ENCODE results near the gene RPS6KB2.
"Not testable (repeated sequence)": the region's sequence is repeated elsewhere in the genome, so short reads cannot be mapped to it uniquely, and the experiment has no call there.

RPS6KB2 gene

GRCh38 chr11:67397986-67398660 lies 30.2 kb upstream of the RPS6KB2 start:
- no peak for DNase-seq (ENCODE audit: low spot score)

GRCh38 chr11:67398661-67399563 lies 29.4 kb upstream of the RPS6KB2 start:
- no peak for DNase-seq (ENCODE audit: low spot score)

- no peak for DNase-seq (ENCODE audit: low spot score)
Measured at GRCh38 chr11:67400251-67400941, 27.9 kb upstream of the RPS6KB2 start.

GRCh38 chr11:67400942-67401494 lies 27.3 kb upstream of the RPS6KB2 start:
- no peak for DNase-seq (ENCODE audit: low spot score)

GRCh38 chr11:67401495-67402191 lies 26.7 kb upstream of the RPS6KB2 start, which contains the start of gene PPP1CA:
PPP1CA (minus strand) TSS chr11:67401858; CDS start chr11:67401782, 76 bp downstream.
- DNase-seq (ENCODE audit: low spot score): peak; percentile 99

- DNase-seq (ENCODE audit: low spot score): not testable (repeated sequence)
Measured at GRCh38 chr11:67402192-67402839, 26.0 kb upstream of the RPS6KB2 start.

GRCh38 chr11:67403085-67403484 lies 25.2 kb upstream of the RPS6KB2 start:
- DNase-seq (ENCODE audit: low spot score): not testable (repeated sequence)

GRCh38 chr11:67404515-67405195 lies 23.6 kb upstream of the RPS6KB2 start:
- DNase-seq (ENCODE audit: low spot score): no peak

- DNase-seq (ENCODE audit: low spot score): no peak
Measured at GRCh38 chr11:67405196-67405567, 23.1 kb upstream of the RPS6KB2 start.

- no peak for DNase-seq (ENCODE audit: low spot score)
Measured at GRCh38 chr11:67405688-67406339, 22.5 kb upstream of the RPS6KB2 start.

GRCh38 chr11:67406420-67406968 lies 21.8 kb upstream of the RPS6KB2 start:
- DNase-seq (ENCODE audit: low spot score): no peak

- no peak for DNase-seq (ENCODE audit: low spot score)
Measured at GRCh38 chr11:67406969-67407687, 21.2 kb upstream of the RPS6KB2 start.

GRCh38 chr11:67407688-67408163 lies 20.6 kb upstream of the RPS6KB2 start:
- DNase-seq (ENCODE audit: low spot score): no peak

- no peak for DNase-seq (ENCODE audit: low spot score)
Measured at GRCh38 chr11:67408437-67409200, 19.7 kb upstream of the RPS6KB2 start.

GRCh38 chr11:67409261-67409666 lies 19.0 kb upstream of the RPS6KB2 start:
- no peak for DNase-seq (ENCODE audit: low spot score)

GRCh38 chr11:67409781-67410368 lies 18.4 kb upstream of the RPS6KB2 start:
- DNase-seq (ENCODE audit: low spot score): no peak

- DNase-seq (ENCODE audit: low spot score): no peak
Measured at GRCh38 chr11:67410369-67410831, 17.9 kb upstream of the RPS6KB2 start.

Measured in AG08395 (cell line).